HT1080 (cell line): Measurements from ENCODE around the gene RARA. TPM values are rescaled to one million over a fixed set of nuclear protein-coding genes. Genes with fewer than 3 reads are reported as not detected.
"Not testable (repeated sequence)": the region's sequence is repeated elsewhere in the genome, so short reads cannot be mapped to it uniquely, and the experiment has no call there.

Experiments
- DNase-seq: peaks from one replicate; pipeline ENCODE4 v3.0.0-alpha.2; 2015; ENCODE audit warnings: low read depth
- small RNA-seq: library from RNA; depleted of rRNA; stranded (forward); fragments of <200 nt; gene quantifications from one replicate; pipeline ENCODE3, GENCODE V24; 2014
- total RNA-seq: library from RNA; depleted of rRNA; stranded (reverse); fragments of >200 nt; shearing (Covaris generic); gene quantifications from 2 replicates; pipeline ENCODE4 v1.2.3, GENCODE V29; 2014; rRNA removed

Gene RARA
- total RNA-seq, 1 experiment from 2014 or later, result 34.4 TPM

DNA sequence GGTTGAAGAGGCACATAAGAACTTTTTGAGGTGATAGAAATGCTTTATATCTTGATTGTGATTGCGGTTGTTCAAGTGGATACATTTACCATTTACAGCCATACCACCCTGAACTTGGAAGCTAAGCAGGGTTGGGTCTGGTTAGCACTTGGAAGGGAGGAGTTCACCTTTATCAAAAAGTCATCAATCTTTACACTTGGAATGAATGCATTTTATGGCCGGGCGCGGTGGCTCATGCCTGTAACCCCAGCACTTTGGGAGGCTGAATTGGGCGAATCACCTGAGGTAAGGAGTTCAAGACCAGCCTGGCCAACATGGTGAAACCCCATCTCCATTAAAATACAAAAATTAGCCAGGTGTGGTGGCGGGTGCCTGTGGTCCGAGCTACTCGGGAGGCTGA is 65.0 kb downstream of the RARA start:
- DNase-seq, result no peak

DNA sequence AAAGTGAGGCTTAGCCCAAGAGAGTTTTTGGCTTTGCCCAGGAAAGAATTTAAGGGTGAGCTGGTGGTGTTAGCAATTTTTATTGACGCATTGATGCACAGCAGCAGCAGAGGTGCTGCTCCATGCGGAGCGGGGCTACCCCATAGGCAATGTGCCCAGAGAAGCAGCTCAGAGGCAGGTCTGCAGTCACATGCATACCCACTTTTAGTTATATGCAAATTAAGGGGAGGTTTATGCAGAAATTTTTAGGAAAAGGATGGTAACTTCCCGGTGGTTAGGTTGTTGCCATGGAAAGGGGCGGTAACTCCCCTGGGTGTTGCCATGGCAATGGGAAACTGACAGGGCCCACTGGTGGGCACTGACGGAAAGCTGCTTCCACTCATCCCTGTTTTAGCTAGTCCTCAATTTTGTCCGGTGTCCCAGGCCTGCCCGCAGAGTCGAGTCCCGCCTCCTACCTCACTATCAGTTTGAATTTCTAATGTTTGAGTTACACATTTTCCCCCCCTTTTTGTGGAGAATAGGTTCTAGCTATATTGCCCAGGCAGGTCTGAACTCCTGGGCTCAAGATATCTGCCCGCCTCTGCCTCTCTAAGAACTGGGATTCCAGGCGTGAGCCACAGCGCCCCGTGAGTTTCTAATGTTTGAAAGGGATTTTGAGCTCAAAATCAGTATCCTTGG is 66.0 kb downstream of the RARA start:
- no peak for DNase-seq

DNA sequence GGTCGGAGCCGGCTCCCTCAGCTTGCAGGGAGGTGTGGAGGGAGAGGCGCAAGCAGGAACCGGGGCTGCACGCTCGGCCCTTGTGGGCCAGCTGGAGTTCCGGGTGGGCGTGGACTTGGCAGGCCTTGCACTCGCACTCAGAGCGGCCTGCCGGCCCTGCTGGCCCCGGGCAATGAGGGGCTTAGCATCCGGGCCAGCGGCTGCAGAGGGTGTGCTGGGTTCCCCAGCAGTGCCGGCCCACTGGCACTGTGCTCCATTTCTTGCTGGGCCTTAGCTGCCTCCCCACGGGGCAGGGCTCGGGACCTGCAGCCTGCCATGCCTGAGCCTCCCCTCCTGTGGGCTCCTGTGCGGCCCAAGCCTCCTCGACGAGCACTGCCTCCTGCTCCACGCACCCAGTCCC is 66.8 kb downstream of the RARA start:
- not testable (repeated sequence) for DNase-seq

DNA sequence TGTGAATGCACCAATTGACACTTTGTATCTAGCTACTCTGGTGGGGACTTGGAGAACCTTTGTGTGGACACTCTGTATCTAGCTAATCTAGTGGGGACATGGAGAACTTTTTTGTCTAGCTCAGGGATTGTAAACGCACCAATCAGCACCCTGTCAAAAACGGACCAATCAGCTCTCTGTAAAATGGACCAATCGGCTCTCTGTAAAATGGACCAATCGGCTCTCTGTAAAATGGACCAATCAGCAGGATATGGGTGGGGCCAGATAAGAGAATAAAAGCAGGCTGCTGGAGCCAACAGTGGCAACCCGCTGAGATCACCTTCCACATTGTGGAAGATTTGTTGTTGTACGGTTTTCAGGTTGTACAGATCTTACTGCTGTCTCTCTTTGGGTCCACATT is 67.6 kb downstream of the RARA start:
- DNase-seq, result not testable (repeated sequence)

DNA sequence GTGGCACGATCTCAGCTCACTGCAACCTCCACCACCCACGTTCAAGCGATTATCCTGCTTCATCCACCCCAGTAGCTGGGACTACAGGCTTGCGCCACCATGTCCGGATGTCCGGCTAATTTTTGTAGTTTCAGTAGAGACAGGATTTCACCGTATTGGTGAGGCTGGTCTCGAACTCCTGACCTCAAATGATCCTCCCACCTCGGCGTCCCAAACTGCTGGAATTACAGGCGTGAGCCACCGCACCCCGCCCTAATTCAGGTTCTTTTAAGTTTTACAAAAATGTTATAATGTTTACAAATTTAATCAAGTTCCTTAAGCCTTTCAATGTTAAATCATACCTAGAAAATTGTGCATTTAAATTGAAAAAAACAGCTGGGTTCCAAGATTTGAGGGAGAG is 68.9 kb downstream of the RARA start:
- DNase-seq, result no peak

DNA sequence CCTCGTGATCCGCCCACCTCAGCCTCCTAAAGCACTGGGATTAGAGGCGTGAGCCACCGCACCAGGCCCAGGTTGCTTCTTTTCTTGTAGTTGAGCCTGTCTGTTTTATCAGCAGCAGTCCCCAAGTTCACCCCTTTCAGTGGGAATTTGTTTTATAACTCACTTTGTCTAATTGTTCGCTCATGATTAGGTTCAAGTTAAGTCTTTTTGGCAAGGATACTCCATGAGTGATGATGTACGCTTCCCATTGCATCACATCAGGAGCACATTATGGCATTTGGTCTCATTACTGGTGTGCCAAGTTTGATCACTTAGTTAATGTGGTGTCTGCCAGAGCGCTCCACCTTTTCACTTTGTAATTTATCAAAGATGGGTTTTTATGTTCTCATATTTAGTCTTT is 70.0 kb downstream of the RARA start:
- no peak for DNase-seq

DNA sequence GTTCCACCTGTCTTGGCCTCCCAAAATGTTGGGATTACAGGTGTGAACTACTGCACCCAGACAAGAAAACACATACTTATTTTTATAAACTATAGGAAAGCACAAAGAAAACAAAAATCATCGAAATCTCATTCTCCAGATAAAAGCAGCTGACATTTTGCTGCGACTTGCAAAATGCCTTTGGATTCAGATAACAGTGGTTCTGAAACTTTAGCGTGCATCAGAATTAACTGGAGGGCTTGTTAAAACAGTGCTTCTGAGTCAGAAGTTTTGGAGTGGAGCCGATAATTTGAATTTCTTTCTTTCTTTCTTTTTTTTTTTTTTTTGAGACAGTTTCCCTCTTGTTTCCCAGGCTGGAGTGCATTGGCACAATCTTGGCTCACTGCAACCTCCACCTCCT is 73.3 kb downstream of the RARA start:
- no peak for DNase-seq

DNA sequence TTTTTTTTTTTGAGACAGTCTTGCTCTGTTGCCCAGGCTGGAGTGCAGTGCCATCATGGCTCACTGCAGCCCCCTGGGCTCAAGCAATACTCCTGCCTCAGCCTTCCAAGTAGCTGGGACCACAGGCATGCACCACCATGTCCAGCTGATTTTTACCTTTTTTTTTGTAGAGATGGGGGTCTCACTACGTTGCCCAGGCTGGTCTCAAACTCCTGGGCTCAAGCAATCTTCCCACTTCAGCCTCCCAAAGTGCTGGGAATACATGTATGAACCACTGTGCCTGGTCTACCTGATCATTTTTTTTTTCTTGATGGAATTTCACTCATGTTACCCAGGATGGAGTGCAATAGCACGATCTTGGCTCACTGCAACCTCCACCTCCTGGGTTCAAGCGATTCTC is 77.6 kb downstream of the RARA start:
- DNase-seq, result not testable (repeated sequence)

DNA sequence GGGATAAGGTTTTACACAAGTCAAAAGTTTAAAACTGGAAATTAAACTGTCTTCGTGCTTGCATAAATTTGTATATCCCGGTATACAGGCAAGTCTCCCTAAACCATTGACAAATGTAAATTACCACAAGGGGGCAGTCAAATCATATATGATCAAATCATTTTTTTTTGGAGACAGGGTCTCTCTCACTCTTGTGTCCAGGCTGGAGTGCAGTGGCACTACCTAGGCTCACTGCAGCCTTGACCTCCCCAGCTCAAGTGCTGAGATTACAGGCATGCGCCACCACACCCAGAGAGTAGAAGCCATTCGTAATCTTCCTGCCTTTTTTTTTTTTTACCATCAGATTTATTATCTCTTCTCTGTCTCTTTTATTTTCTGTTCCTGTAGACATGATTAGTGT is 90.2 kb downstream of the RARA start:
- DNase-seq, result peak; percentile 52

DNA sequence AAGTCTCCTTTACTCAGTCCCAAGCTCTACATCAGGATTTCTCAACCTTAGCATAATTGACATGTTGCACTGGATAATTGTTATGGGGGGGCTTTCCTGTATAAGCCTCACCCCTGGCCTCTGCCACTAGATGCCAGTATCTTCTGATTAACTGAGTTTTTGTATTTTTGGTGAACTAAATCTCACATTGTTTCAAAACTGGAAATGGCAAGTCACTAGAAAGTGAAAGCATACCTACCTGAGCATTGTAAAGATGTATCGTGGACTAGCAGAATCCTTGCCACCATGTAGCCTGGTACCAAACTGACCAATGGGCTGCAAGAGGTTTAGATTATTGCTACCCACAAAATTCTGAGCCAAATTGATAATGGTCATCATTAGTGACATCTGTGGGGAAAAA is 93.7 kb downstream of the RARA start:
- no peak for DNase-seq

DNA sequence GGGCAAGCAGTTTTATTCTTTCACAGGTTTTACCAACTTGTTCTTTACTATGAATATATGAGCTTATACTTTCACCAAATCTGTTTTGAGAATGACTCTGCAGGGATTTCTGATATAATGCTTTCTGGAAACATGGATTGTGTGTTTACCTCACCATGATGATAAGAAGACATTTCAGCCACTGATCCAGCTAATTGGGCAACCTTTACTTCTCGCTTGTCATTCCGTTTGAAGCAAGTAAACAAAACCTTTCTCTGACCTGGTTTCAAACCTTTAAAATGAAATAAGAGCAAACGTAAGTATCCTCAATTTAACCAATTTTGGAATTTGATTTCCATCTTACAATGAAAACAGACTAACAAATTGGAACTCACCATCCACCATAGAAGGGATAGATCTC is 95.0 kb downstream of the RARA start:
- DNase-seq, result no peak

Small RNAs within 50 kb of the gene (small RNA-seq; reads per million reads assigned to genes)
- not detected for gene RF00019
- gene RNA5SP441, result not detected

Other genes starting within 250 kb of the RARA start
- gene THRA, start 246.2 kb upstream of the RARA start, total RNA-seq, result 12.6 and 14.8 TPM in 2 replicates
- 1.8 and 2.8 TPM in 2 replicates for gene NR1D1, start 208.6 kb upstream of the RARA start, total RNA-seq
- gene MSL1, start 187.2 kb upstream of the RARA start, total RNA-seq, result 42.5 and 51.3 TPM in 2 replicates
- gene CASC3, start 168.6 kb upstream of the RARA start, total RNA-seq, result 26.7 and 31.5 TPM in 2 replicates
- gene RAPGEFL1, start 131.7 kb upstream of the RARA start, total RNA-seq, result 1.6 and 3.1 TPM in 2 replicates
- 4.2 and 5.4 TPM in 2 replicates for gene WIPF2, start 89.9 kb upstream of the RARA start, total RNA-seq
- gene CDC6, start 21.3 kb upstream of the RARA start, total RNA-seq, result 57.6 and 64.7 TPM in 2 replicates
- gene GJD3, start 55.6 kb downstream of the RARA start, total RNA-seq, result not detected in 2 replicates
- gene TOP2A, start 108.7 kb downstream of the RARA start, total RNA-seq, result 154 and 155 TPM in 2 replicates
- 0.07 and 0.14 TPM in 2 replicates for gene IGFBP4, start 134.3 kb downstream of the RARA start, total RNA-seq
- gene TNS4, start 192.4 kb downstream of the RARA start, total RNA-seq, result 0.10 and 0.95 TPM in 2 replicates